GM21367 (cell line): ENCODE measurements around the gene RFX2.

Source experiments
- ATAC-seq: cut with Tn5 transposase; IDR thresholded peaks from one replicate; pipeline ENCODE4 v1.9.1; 2021; ENCODE audit not compliant: unreplicated experiment

RFX2 gene

DNA sequence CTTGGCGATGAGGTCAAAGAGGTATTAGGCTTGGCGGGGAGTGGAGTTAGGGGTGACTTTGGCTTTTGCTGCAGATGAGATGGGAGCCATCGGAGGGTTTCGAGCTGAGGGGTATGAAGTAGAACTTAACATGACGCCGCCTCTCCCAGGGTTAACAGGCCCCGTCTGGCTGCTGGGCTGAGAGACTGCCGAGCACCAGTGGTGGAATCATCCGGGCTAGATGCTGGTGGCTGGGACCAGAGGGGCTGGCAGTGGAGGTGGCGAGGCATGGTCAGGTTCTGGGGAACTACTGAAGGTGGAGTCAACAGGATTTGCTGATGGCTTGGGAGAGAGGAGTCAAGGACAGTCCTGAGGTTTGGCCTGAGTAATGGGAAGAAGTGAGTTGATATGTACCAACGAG is 4.9 kb downstream of the RFX2 start:
- no peak for ATAC-seq

DNA sequence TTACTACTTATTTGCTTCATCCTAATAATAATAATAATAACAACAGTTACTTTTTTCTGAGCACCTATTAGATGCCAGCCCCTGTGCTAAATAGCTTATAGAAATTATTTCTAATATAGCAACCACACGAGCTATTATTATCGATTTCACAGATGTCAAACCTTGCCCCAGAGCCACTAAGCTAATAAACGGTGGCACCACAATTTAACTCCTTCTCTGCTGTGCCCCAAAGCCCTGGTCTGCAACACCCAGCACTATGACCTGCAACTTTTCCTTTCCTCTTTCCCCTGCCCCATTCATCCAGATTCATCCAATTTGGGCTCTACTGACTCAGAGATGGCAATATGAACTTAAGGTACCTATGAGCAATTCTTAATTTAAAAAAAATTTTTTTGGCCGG is 6.4 kb downstream of the RFX2 start:
- ATAC-seq: no peak

DNA sequence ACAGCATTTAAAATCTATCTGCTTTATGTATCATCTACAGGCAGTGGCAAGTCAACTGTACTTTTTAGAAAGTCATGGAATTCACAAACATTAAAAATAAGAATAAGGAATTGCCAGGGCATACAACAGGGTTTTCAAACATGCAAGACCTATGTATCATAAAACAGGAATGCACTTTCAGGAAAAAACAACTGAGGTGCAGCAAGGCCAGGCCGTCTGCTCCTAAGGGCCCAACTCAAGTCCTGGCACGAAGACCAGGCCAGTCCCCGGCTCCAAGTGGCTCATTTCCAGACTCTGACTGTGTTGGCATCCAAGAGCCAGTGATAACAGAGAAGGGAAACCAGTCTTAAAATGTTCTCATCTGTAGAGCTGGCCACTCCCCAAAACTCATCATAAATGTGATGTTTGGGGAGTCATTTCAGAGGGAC is 7.1 kb downstream of the RFX2 start:
- ATAC-seq: no peak

DNA sequence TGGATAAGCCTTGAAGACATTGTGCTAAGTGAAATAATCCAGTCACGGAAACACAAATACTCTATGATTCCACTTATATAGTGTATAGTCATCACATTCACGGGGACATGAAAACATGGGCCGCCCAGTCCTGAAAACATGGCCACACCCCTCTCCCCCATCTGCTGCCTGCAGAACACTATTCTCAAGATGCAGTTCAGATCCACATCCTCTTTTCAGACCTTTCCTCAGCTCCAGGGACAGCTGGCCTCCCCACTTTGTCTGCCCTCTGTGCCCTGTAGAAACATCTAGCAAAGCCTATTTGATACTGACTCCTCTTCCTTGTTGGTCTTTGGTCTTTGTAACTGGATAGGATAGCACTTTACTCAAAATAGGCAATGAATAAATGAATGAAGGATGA is 8.3 kb downstream of the RFX2 start:
- ATAC-seq: no peak

DNA sequence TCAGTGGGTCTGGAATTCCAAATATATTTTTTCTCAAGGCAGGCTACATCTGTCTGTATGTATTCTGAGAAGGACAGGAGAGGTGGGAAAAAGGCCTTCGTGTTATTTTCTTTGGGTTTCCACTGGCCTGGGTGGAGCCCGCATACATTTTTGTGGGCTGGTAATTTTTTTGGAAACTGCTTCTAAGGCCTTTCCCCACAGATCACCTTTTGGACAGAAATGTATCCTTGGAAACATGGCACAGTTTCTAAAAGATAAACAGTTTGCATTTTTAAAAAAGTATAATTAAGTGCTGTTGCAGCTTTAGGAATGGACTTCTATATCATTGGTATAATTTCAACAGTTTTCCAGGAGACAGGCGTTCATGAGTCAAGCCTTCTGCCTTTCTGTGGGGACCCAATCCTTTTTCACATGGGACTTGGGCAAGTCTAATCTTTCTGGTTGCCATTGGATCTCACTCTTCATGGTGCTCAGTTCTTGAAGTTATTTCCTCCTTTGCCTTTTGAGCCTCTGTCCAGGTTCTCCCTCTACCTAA is 8.9 kb downstream of the RFX2 start:
- ATAC-seq: no peak

DNA sequence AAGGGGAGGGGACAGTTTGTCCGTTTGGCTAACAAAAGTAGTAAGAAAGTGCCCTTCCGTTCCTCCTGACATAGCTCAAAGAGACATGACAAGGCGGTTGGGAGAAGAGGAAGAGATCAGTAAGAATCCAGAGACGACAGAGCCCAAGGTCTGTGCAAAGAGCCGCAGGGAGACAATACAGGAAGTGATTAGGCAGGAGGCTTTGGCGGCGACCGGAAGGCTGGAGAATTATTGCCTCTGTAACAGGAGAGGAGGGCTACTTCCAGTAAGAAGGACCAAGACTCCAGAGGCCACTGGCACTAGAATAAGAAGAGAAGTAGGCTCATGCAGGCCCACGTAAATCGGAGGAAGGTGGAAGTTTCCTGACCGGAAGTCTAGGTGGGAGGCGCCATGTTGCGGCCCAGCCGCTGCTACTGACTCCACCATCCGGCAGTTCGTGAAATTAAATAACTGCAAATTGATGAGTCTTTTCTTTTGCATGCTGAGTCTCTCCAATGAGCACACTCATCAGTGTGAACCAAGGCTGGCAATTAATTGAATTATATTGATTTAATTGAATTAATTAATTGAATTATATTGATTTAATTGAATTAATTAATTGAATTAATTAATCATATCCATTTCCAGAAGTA is 9.9 kb downstream of the RFX2 start:
- ATAC-seq: no peak

DNA sequence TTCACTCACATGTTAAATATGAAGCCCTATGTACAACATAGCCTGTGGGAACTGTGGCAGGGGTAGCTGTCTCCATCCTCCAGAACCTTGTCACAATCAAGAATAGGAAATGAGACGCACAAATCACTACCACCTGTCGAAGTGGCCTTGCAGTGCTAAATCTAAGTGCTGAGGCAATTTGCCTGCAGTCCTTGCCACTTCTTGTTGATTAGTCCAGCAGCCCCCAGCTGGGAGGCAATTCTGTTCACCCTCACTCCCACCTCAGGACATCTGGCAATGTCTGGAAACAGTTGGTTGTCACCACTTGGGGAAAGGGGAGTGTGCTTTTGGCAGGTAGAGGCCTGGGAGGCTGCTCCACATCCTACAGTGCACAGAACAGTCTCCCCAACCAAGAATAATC is 10.7 kb downstream of the RFX2 start:
- ATAC-seq: no peak

DNA sequence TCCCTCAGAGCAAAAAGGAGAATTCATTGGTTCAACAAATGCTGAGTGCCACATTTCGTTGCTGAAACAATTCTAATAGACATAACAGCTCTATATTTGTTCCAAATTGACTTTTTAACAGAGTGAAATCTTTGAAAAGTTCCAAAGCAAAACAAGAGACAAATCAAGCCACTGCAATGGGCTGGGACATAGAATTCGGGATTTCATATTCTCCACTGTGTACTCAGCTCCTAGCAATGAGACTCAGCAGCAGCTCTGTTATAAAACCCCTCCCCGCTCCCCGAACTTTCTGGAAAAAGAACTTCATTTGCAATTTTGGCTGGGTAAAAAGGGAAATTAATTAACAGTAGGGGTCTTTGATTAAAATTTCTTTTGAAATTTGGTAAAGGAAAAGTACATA is 11.3 kb downstream of the RFX2 start:
- ATAC-seq: no peak

DNA sequence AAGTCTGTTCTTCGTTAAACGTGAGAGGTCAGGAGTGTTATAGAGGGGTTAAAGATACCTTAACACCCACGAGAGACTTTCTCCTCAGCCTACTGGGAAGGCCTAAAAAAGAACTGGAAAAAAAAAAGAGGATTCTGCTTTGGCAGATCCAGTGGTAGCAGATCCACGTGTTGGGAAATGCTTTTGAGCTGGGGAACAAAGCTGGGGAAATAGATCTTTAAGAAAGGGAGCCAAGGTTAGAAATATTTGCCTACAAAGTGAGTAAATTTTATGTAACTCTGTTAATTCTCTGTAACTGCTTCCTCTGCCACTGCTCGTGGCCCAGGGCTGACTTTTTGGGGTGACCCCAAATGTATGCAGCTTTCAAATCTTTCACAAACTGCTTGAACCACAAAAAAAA is 11.7 kb downstream of the RFX2 start:
- no peak for ATAC-seq

DNA sequence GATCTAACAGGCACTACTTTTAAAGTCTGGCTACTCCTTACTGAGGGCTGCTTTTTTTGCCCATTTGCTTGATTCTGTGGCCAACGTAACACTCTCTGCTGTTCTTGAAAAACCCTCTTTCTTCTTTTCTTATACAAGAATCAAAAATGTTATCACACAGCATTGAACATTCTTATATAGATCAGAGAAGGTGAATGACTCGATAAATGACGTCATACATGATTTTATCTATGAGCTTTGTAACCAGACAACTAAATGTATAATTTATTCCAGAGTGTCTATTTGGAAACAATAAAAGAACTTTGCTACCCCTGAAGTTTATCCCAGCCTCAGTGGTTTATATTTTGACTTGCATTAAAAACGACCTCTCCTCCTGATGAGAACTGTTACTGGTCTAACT is 12.4 kb downstream of the RFX2 start:
- ATAC-seq: no peak

DNA sequence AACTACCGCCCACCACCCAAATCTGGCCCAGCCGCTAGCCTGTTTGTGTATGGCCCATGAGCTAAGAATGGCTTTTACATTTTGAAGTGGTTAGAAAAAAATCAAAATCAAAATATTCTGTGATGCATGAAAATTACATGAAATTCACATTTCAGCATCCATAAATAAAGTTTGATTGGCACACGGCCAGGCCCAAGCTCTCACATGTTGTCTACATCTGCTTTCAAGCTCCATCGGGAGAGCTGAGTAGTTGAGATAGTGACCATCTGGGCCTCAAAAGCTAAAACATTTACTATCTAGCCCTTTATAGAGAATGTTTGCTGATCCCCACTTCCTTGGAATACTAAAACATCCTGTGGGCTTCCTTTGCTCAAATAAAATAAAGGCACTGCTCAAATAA is 14.5 kb downstream of the RFX2 start:
- ATAC-seq: no peak

DNA sequence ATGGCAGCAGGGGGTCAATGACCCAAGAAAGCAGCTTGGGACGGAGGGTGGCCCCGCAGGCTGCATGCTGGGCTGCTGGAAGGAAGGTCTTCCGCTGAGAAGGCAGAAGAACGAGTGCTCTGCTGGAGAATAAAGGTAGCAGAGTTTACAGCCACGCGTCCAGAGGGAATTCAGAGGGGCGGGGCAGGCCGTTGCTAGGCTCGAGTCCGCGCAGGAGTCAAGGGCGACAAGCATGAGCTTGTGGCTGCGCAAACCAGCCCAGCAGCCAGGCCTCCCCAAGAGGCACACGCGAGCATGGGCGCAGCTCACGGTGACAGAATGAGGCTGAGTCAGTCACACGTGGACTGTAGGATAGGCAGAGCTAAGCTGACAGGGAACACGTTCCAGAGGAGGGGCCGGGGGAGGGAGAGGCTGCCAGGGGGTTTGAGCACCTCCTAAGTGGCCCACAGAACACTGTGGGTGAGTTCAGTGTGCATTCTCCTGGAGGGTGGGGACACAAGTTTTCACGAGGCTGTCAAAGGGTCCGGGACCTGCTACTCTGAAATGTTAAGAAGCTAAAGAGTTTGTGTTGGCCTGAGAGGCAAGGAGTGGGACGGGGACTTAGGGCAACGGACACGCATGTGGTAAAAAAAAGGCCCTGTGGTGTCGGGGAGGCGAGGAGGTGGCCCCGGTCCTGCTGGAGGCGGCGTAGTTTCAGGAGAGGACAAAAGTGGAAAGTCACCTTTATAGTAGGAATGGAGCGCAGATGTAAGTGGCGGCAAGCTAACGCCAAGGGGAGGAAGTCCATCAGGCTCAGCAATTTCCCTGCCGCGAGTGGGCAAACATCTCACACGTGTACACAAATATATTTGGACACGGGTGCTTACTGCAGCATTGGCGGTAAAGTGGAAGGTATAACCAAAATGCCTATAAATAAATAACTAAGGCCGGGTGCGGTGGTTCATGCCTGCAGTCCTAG is 17.7 kb downstream of the RFX2 start:
- no peak for ATAC-seq

DNA sequence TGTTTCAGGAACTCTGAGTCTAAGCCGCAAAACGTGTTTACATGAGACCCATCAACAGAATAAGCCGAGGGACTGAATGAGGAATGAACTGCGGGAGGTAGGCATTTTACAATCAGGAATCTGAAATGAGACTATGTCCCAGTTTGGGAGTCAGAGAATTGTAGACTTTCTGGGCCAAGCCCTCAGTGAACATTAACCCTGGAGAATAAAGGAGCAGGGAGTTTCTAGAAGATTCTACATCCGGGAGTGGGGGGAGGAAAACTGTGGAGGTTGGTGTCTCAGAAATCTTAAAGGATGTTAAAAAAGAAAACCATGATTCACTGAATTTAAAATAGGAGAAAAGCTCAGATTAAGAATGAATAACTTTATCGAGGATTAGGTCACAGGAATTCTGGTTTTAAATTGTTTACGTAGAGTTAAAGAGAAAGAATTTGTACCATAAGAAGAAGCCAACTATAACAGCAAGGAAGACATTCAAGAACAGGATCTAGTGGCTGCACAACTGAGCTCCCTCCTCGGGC is 18.5 kb downstream of the RFX2 start:
- ATAC-seq: no peak

DNA sequence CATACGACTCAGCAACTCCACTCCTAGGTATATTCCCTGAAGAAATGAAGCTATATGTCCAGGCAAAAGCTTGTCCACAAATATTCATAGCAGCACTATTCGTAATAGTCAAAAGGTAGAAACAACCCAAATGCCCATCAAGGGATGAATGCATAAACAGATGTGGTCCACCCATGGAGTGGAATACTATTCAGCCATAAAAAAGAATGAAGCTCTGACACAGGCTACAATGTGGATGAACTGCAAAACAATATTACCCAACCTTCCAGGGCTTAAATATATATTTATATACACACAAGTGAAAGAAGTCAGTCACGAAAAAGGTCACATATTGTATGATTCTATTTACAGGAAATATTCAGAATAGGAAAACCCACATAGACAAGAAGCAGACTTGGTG is 19.7 kb downstream of the RFX2 start:
- ATAC-seq: no peak

DNA sequence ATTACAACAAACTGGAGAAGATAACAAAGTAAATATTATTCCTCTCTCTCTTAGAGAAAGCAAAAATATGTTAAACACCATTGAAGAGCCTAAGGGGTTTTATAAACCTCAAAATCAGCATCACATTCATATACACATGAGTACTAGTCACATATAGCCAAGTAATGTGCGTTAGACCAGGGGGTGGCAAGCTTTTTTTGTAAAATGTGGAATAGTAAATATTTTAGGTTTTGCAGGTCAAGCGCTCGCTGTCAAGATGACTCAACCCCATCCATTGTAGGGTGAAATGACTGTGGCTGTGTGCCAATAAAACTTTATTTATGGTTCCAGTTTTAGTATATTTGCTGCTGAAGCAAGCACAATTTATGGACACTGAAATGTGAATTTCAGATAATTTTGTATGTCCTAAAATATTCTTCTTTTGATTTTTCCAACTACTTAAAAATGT is 21.7 kb downstream of the RFX2 start:
- ATAC-seq: no peak

DNA sequence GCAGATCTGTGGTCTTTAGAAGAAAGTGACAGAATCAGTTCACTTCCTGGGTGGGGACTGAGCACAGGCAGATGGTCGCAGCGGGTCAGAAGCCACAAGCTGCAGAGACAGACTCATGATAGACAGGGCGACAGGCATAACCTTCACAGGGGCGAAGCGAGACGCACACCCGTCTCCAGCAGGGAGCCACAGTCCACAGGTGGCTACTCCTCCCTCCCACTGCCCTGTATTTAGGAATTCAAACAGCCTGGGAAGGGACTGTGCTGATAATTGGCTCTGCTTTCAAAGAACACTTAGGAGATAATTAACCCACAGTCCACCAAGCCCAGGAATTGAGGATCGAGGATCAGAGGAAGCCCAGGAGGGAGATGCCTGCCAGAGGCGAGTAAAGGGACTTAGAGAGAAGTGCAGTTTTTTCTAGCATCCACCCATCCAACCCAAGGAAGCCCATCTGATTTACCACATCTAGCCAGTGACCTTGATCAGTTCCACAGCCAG is 23.2 kb downstream of the RFX2 start:
- no peak for ATAC-seq

DNA sequence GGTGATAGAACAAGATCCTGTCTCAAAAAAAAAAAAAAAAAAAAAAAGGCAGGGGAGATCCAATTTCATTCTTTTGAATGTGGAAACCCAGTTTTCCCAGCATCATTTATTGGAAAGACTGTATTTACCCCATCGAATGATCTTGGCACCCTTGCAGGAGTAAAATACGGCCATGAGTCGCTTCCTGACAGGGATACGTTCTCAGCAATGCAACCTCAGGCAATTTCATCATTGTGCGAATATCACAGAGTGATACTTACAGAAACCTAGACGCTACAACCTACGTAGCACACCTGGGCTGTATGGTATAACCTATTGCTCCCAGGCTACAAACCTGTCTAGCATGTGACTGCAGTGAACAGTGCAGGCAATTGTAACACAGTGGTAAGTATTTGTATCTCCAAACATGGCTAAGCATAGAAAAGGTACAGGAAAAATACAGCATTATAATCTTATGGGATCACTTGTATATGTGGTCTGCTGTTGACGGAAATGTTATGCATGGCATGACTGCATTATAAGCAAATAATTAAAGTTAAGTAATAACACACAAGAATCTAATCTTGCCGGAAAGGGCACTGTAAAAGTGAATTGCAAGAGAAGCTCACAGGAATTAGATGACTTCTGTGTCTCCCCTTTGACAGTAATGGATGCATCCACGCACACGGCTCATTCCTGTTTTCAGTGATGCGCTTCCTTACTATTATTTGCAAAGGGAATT is 24.1 kb downstream of the RFX2 start:
- no peak for ATAC-seq

DNA sequence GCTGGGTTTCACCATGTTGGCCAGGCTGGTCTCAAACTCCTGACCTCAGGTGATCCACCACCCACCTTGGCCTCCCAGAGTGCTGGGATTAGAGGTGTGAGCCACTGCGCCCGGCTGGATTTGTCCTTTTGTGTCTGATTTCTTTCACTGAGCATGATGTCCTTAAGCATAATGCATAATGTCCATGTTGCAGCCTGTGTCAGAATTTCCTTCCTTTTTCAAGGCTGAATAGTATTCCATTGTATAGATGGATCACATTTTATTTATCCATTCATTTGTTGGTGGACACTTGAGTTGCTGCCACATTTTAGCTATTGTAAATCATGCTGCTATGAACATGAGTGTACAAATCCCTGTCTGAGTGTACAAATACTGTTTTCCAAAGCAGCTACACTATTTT is 25.5 kb downstream of the RFX2 start:
- ATAC-seq: no peak

DNA sequence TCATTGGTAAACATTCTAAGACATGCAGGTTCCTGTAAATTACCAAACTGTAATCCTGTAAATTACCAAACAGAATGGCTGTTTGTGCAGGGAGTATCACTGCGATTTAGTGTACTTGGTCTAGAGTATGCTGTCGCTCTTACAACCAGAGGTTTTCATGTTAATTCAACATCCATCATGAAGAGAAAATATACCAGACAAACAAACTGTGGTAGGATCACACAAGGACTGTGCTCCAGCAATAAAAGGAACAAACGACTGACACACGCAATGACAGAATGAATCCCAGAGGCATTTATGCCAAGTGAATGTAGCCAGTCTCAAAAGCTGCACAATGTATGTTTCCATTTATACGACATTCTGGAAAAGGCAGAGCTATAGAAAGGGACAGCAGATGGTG is 31.2 kb downstream of the RFX2 start:
- no peak for ATAC-seq

DNA sequence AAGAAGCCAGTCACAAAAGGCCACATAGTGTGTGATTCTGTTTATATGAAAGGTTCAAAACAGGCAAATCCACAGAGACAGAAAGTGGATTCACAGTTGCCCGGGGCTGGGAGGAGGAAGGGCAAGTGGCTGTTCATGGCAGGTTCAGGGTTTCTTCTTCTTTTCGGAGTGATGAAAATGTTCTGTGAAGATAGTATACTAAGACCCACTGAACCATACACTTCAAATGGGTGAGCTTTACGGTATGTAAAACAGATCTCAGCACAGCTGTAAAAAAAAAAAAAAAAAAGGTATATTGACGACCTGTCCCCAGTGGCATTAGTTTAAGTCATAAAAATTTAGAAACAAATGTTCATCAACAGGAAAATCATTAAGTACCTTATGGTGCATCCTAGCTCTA is 32.2 kb downstream of the RFX2 start:
- no peak for ATAC-seq
